Uterus (tissue), 2 donors: ENCODE results near the gene PLXNA2.

Source experiments
- POLR2A ChIP-seq, 2 donors: fragments of 450-650 bp; IDR thresholded peaks; one replicate each; pipeline ENCODE4 v1.6.1; 2016; ENCODE audit warnings: antibody characterized with exemption in 2 of 2, mild to moderate bottlenecking in 1 of 2, moderate library complexity in 1 of 2
- TF ChIP-seq, protein P1 (sequence below), 4 experiments: fragments of 200-600 bp in 2 of 4; fragments of 450-650 bp in 2 of 4; sonication (generic) in 2 of 4; IDR thresholded peaks; one replicate each; pipeline ENCODE4 v1.5.1; 2016 to 2019; ENCODE audit warnings: antibody characterized with exemption in 4 of 4, mild to moderate bottlenecking in 2 of 4, moderate library complexity in 1 of 4

DNA sequence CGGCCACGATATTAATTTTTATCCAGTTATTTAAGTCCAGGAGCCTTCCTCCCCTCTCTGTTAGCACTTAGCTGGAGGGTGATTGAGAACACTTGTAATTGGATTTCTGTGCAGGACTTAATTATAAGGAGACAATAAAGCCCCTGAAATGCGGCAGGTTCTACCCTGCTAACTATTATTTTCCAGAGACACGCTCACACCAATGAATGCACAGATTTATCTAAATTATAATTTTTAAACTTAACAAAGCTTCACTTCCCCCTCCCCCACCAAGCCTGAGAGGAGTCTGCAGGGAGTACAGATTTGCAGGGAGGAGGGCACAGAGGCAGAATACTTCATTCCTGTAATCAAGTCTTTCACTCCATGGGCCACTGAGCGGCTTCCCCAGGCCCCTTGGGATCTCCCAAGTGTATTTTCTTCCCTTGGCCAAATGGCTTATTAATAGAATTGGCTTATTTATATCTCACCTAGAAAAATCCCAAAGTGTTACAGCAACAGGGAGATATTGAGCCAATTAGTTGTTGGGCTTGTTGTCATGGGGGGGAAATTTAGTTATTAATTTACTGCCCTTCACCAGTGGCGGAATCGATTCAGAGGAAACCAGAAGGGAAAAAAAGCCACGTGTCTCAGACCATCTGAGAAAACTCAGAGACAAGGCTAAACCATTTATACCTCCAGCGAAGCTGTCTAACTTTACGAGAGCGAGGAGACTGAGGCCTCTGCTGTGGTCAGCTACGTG, 234.3 kb downstream of the PLXNA2 start:
- TF ChIP-seq, protein P1, sequence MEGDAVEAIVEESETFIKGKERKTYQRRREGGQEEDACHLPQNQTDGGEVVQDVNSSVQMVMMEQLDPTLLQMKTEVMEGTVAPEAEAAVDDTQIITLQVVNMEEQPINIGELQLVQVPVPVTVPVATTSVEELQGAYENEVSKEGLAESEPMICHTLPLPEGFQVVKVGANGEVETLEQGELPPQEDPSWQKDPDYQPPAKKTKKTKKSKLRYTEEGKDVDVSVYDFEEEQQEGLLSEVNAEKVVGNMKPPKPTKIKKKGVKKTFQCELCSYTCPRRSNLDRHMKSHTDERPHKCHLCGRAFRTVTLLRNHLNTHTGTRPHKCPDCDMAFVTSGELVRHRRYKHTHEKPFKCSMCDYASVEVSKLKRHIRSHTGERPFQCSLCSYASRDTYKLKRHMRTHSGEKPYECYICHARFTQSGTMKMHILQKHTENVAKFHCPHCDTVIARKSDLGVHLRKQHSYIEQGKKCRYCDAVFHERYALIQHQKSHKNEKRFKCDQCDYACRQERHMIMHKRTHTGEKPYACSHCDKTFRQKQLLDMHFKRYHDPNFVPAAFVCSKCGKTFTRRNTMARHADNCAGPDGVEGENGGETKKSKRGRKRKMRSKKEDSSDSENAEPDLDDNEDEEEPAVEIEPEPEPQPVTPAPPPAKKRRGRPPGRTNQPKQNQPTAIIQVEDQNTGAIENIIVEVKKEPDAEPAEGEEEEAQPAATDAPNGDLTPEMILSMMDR (IDR thresholded peaks at IDR 0.05): no peak
- TF ChIP-seq POLR2A (IDR thresholded peaks at IDR 0.05): no peak
